Ectodermal cell (in vitro differentiated cells): Measurements from ENCODE around the gene OBP2A.
"Not testable (repeated sequence)": the region's sequence is repeated elsewhere in the genome, so short reads cannot be mapped to it uniquely, and the experiment has no call there.

Experiments used
- H3K27ac ChIP-seq: 2 replicates; pipeline ENCODE4 v1.7.0; 2013; ENCODE audit warnings: mild to moderate bottlenecking, low read depth, low read length; ENCODE audit not compliant: insufficient read depth, poor library complexity, severe bottlenecking
- H3K27me3 ChIP-seq: 2 replicates; pipeline ENCODE4 v1.7.0; 2013; ENCODE audit warnings: mild to moderate bottlenecking, low read length; ENCODE audit not compliant: insufficient read depth, control insufficient read depth, poor library complexity, severe bottlenecking
- H3K36me3 ChIP-seq: one replicate; pipeline ENCODE4 v1.7.0; 2013; ENCODE audit warnings: low read length; ENCODE audit not compliant: control insufficient read depth, insufficient read depth
- H3K4me1 ChIP-seq: one replicate; pipeline ENCODE4 v1.7.0; 2013; ENCODE audit warnings: low read length; ENCODE audit not compliant: control insufficient read depth, insufficient read depth
- H3K4me3 ChIP-seq: 2 replicates; pipeline ENCODE4 v1.7.0; 2013; ENCODE audit warnings: low read depth, low read length, control low read depth; ENCODE audit not compliant: insufficient read depth
- H3K9me3 ChIP-seq: 2 replicates; pipeline ENCODE4 v1.7.0; 2013; ENCODE audit warnings: mild to moderate bottlenecking, low read length, moderate library complexity; ENCODE audit not compliant: control insufficient read depth
- WGBS, 2 experiments: methylation state at CpG; one replicate each; pipeline ENCODE4 v1.1.7; 2013; ENCODE audit warnings: missing lambda C conversion rate in 2 of 2; 5-methylcytosine and 5-hydroxymethylcytosine counted together

Gene OBP2A

DNA sequence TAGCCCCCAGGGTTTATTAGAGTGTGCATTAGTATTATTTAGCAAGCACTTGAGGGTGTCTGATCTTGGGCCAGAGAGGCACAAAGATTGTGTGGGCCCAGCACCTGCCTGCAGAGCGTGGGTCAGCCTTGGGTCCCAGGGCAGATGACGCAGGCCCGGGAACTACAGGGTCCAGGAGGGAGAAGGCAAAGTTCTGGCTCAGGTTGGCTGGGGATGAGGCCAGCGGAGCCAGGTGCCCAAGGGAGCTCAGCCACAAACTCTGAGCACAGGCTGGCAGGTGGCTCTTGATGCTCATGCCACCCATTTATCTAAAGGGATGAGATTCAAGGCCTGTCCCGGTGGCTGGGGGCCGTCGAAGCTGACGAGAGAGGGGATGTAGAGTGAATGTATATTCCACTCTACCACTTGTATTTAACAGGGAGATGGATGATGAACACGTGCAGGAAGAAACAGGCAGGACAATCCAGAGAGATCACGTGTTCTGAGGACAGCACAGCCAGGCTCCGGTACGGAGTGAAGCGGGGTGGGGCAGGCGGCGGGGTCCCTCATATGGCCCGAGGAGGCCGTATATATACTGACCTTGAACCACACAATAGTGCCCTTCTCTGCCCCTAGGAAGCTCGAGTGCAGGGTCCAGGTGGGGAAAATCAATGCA lies 818 bp upstream of the OBP2A start:
- Histone ChIP-seq H3K27ac (no peak overlapping the region), H3K36me3 (no peaks in the 10 kb centered on the region), H3K4me1 (no peaks in the 10 kb centered on the region), H3K4me3 (no peak overlapping the region), H3K9me3 (no peaks in the 10 kb centered on the region), H3K27me3 (no peaks in the 10 kb centered on the region)
- 90 to 91% methylated on average over 18 of the region's 18 CpGs for WGBS, 2 experiments

DNA sequence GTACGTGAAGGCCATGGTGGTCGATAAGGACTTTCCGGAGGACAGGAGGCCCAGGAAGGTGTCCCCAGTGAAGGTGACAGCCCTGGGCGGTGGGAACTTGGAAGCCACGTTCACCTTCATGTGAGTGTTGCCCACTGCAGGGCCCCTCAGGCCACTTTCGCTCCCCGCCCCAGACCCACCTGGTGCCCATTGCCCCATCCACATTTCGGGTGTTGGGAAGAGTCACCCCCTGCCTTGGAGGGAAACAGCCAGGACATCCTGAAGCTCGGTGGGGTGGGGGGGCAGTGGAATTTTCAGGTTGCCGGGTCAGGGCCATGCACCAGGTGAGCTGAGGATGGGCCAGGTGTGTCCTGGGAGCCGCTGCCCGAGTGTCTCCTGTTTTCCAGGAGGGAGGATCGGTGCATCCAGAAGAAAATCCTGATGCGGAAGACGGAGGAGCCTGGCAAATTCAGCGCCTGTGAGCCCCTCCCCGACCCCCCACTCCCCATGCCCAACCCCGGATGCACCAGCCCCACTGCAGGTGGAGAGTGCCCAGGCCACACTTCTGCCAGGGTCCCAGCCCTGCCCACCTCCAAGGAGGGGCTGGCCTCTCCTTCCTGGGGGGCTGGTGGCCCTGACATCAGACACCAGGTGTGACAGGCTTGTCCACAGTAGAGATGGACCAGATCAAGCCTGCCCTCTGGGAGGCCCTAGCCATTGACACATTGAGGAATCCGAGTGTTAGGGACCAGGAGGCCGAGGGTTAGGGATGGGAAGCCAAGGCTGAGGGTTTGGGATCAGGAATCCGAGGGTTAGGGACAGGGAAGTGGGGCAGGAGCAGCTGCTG lies 1.1 kb downstream of the OBP2A start:
- H3K27ac ChIP-seq, H3K27me3 ChIP-seq, H3K4me1 ChIP-seq, H3K36me3 ChIP-seq, H3K9me3 ChIP-seq, H3K4me3 ChIP-seq: not testable (repeated sequence)
- 93 to 94% methylated on average over 20 of the region's 21 CpGs for WGBS, 2 experiments

DNA sequence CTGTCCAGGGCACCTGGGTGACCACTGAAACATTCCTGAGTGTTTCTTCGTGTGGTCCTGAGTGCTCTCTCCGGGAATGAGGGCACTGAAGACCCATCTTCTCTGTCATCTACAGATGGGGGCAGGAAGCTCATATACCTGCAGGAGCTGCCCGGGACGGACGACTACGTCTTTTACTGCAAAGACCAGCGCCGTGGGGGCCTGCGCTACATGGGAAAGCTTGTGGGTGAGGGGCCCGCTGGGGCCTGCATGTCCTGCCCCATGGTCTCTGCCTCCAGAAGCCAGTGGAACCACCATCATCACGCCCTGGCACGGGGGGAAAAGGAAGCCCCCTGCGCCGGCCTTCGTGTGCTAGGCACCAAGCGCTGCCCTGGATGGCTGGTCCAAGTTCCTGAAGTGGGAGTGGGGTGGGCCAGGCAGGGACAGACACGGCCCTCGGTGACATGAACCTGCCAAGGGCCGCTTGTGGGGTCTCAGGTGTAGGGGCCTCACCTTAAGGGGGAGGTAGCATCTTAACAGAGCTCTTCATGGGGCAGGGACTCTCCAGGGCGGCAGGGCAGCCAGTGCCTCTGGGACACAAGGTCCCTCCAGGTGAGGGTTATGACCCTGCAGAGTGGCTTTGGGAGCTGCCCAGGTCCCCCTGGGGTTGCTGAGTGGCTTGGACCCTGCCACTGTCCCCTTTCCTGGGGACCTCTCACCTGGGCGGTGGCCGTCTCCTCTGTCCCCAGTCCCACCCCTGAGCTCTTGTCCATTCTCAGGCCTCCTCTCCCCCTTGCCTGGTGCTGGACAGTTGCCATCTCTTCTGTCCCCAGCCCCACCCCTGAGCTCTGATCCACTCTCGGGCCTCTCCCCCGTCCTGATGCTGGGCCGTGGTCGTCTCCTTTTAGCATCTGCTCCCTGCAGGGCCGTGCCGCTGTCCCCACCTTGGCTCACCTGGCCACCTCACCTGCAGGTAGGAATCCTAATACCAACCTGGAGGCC lies 2.1 kb downstream of the OBP2A start:
- Histone ChIP-seq H3K4me1 (no peaks in the 10 kb centered on the region), H3K27me3 (no peaks in the 10 kb centered on the region), H3K9me3 (no peaks in the 10 kb centered on the region), H3K36me3 (no peaks in the 10 kb centered on the region), H3K4me3 (no peak overlapping the region), H3K27ac (no peak overlapping the region)
- WGBS, 2 experiments, result 87 to 89% methylated on average over 28 of the region's 28 CpGs

DNA sequence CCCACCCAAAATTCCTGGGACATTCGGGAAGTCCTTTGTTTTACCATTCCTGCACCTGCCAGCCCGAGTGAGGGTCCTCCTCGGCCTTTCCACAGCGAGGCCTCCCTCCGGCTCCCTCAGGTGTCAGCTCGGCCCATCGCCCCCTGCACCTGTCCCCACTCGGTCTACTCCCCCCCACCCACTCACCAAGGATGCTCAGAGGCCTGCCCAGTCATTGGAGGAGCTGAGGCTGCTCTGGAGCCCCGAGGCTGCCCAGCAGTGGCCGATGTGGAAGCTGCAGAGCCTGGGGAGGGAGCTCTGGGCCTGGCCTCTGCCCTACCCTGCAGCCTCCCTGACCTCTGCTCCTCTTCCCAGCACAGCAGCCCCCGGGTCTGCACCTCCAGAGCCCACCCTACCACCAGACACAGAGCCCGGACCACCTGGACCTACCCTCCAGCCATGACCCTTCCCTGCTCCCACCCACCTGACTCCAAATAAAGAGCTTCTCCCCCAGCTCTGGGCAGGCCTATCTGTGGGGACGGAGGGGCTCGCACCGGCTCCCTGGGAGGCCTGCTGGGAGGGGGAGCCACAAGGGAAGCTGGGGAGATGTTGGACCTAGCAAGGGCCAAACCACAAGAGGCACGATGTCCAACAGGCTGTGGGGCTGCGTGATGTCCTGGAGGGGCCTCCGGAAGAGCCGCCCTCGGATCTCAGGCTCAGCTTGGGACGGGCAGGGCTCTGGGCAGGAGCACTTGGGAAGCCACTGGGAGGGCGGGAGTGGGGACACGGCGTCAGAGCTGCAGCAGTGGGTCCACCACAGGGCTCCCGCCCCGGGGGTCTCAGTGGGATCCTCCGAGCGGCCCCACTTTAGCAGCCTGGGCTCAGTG lies 3.8 kb downstream of the OBP2A start:
- H3K4me3 ChIP-seq, H3K36me3 ChIP-seq, H3K27ac ChIP-seq, H3K27me3 ChIP-seq, H3K4me1 ChIP-seq, H3K9me3 ChIP-seq: not testable (repeated sequence)
- WGBS, 2 experiments, result 91 to 92% methylated on average over 28 of the region's 28 CpGs

DNA sequence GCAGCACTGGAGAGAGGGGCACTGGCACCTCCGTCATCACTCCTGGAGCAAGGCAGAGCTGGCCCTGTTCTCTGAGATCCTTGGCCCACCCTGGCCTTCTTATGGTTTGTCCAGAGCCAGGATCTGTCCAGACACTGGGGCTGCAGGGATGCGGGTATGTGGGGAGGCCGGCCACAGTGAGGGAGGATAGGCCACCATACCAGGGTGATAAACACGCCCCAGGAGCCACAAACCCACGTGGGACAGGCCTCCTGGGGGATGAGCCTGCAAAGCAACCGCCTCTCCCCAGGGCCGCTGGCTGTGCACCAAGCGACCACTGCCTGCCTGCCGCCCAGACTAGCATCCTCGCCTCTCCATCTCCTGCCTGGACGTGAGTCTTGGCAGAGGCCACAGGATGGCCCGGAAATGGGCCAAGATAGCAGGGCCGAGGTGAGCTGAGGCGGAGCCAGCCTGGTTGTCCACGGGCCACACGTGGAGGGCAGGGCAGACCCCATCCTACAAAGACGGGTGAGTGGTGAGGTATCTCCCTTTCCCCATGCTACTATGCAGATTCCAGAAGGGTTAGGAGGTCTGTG lies 4.5 kb downstream of the OBP2A start:
- no peaks in the 10 kb centered on the region for H3K9me3 ChIP-seq
- H3K4me3 ChIP-seq, result no peak overlapping the region
- H3K27ac ChIP-seq, result no peak overlapping the region
- no peaks in the 10 kb centered on the region for H3K4me1 ChIP-seq
- H3K36me3 ChIP-seq, result no peaks in the 10 kb centered on the region
- H3K27me3 ChIP-seq, result no peaks in the 10 kb centered on the region
- 91% methylated on average over 17 of the region's 17 CpGs for WGBS, 2 experiments

DNA sequence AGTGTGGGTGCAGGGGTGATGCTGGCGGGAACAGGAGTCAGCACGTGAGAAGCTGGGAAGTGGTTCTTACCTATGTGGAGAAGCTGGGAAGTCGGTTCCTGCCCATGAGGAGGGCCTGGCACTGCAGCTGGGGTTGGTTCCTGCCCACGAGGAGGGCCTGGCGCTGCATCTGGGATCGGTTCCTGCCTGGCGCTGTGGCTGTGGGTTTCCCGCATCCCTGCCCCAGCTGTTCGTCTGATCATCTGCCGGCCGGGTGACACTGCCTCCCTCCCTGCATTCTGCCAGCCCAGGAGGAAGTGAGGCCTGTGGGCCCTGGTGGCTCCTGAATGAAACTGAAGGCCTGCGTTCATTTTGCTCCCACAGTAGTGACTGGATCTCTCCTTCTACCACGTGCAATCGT lies 5.1 kb downstream of the OBP2A start:
- Histone ChIP-seq H3K27me3 (no peaks in the 10 kb centered on the region), H3K4me3 (no peak overlapping the region), H3K27ac (no peak overlapping the region), H3K36me3 (no peaks in the 10 kb centered on the region), H3K4me1 (no peaks in the 10 kb centered on the region), H3K9me3 (no peaks in the 10 kb centered on the region)
- WGBS, 2 experiments, result 92 to 94% methylated on average over 14 of the region's 14 CpGs

DNA sequence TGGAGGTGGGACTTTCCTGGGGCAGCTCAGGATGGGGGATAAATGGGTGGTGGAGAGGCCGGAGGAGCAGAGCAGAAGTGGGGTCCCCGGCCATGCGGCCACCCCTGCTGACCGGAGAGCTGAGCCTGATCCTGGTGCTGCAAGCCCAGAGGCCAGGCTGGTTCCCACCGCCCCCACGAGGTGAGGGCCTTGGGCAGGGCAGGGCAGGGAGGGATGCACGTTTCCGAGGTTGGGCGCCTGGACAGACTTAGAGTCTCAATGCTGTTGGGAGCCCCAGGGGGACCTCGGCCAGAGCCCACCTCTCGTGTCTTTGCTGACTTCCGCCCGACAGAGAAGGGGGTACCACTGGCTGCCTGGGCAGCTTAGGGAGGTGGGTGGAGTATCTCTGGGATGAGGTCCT lies 5.5 kb downstream of the OBP2A start:
- no peaks in the 10 kb centered on the region for H3K4me1 ChIP-seq
- H3K9me3 ChIP-seq, result no peaks in the 10 kb centered on the region
- no peaks in the 10 kb centered on the region for H3K27me3 ChIP-seq
- H3K4me3 ChIP-seq, result no peak overlapping the region
- WGBS, 2 experiments, result 94 to 95% methylated on average over 13 of the region's 13 CpGs
- no peaks in the 10 kb centered on the region for H3K36me3 ChIP-seq
- no peak overlapping the region for H3K27ac ChIP-seq

DNA sequence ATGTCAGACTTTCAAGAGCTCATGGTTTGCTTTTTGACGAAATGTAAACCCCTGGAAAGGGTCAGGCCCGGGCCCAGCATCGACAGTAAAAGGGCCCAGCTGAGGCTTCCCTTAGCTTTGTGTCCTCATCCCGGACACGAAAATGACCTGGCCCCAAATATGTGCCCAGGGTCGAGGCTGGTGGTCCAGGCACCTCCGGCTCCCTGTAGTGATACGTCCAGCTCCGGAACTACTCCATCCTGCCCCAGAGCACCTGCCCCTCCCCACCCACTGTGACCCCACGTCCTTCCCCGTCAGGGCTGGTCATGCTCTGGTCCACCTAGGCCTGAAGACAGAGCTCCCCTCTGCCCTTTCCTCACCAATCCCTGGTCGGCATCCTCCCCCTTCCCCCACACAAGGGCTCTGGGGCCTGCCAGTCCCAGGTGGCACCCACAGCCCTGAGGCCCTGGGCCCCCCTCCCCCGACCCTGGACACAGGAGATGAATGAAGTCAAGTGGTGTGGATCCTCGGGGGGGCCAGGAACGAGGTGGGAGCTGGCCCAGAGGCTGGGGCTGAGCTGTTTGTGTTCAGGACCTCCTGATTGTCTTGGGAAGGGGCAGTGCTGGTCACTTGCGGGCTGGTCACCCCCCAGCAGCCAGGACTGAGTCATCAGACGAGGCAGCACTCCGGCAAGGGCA lies 6.2 kb downstream of the OBP2A start:
- H3K27ac ChIP-seq, result no peak overlapping the region
- no peaks in the 10 kb centered on the region for H3K36me3 ChIP-seq
- 92 to 93% methylated on average over 18 of the region's 18 CpGs for WGBS, 2 experiments
- H3K4me3 ChIP-seq, result no peak overlapping the region
- no peaks in the 10 kb centered on the region for H3K4me1 ChIP-seq
- H3K27me3 ChIP-seq, result no peaks in the 10 kb centered on the region
- H3K9me3 ChIP-seq, result no peaks in the 10 kb centered on the region

DNA sequence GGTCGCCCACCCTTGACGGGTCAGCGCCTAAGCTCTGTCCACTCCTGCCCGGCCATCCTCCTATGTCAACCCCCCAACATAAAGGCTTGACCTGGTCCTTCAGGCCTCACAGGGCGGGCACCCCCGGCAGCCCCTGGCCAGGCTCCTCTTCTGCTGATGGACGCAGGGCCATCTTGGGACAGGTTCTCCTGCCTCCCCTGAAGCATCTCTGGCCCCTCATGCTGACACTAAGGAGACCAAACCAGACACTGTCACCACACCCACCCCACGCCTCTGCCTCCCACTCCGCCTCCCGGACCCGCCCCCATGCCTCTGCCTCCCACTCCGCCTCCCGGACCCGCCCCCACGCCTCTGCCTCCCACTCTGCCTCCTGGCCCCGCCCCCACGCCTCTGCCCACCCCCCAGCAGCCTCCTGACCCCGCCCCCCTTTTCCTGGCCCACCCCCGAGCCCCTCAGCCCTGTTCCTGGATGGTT lies 6.8 kb downstream of the OBP2A start:
- Histone ChIP-seq H3K27ac (no peak overlapping the region), H3K9me3 (no peaks in the 10 kb centered on the region), H3K36me3 (no peaks in the 10 kb centered on the region), H3K4me1 (no peaks in the 10 kb centered on the region), H3K4me3 (no peak overlapping the region), H3K27me3 (no peaks in the 10 kb centered on the region)
- WGBS, 2 experiments, result 91 to 92% methylated on average over 13 to 16 of the region's 19 CpGs
